Measurements from ENCODE around the gene ANKRD13A.

DNA sequence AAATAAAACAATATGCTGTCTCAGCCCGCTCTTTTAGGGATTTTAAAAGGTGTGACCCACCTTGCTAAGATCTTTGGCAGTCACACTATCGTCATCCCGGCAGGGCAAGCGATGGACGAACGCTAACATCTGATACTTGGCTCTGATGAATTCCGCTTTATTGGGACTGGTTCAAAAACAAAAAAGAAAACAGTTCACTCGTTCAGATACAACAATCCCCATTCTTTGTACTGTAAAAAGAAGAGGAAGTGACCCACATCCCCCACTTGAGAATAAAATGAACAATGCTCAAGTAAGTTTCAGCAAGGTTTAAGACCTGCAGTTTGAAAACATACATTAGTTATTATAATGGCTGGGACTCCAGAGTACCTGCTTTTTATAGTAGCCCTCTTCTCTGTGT lies 10.3 kb upstream of the ANKRD13A start:
- TF ChIP-seq, protein P1, sequence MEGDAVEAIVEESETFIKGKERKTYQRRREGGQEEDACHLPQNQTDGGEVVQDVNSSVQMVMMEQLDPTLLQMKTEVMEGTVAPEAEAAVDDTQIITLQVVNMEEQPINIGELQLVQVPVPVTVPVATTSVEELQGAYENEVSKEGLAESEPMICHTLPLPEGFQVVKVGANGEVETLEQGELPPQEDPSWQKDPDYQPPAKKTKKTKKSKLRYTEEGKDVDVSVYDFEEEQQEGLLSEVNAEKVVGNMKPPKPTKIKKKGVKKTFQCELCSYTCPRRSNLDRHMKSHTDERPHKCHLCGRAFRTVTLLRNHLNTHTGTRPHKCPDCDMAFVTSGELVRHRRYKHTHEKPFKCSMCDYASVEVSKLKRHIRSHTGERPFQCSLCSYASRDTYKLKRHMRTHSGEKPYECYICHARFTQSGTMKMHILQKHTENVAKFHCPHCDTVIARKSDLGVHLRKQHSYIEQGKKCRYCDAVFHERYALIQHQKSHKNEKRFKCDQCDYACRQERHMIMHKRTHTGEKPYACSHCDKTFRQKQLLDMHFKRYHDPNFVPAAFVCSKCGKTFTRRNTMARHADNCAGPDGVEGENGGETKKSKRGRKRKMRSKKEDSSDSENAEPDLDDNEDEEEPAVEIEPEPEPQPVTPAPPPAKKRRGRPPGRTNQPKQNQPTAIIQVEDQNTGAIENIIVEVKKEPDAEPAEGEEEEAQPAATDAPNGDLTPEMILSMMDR (IDR thresholded peaks at IDR 0.05; ENCODE audit: insufficient read depth, low read depth, low read length), result no peak
- no peak for TF ChIP-seq EZH2 (IDR thresholded peaks at IDR 0.05; ENCODE audit: insufficient read depth, low read length)

Measured in astrocyte (in vitro differentiated cells and primary cell).